ENCODE measurements around the gene MRPL17.

Gene MRPL17

DNA sequence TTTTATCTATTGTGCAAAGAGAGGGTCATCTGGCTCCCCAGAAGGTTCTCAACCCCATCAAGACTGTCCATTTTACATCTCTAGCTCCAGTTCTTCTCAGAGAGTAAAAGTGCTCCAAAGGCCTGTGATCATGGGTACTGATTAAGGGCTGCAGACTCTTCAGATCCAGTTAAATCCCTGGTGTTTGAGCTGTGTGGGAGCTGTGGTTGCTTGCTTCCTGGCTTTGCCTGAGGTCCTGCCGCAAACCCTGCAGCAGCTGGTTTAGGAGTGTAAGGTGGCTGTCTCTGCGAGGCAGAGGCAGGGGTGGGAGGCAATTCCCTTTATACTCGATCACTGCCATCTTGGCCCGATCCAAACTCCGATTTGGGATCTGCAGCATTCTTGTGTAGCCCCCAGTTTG is 1.2 kb downstream of the MRPL17 start:
- DNase-seq = no peak

DNA sequence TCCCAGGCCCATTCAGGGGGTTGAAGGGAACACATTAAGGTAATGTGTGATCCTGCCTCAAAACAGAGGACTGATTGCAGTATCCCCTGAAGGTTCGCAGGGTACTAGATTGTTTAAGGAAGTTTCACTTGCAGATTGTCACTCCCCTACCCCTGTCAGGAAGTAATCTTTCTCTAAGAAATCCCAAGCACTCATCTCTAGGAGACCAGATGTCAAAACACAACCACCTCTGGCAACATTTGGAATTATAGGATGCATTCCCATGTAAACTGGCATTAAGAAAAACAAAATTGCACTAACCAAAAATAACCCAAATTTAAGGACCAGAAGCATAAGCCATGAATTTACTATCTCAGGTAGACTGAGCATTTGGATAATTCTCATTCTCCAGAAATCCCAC is 1.6 kb downstream of the MRPL17 start:
- DNase-seq = no peak

- no peak for DNase-seq
Measured at GRCh38 chr11:6677018-6677417, 6.1 kb downstream of the MRPL17 start.

- no peak for DNase-seq
Measured at GRCh38 chr11:6674862-6675261, 8.3 kb downstream of the MRPL17 start.

DNA sequence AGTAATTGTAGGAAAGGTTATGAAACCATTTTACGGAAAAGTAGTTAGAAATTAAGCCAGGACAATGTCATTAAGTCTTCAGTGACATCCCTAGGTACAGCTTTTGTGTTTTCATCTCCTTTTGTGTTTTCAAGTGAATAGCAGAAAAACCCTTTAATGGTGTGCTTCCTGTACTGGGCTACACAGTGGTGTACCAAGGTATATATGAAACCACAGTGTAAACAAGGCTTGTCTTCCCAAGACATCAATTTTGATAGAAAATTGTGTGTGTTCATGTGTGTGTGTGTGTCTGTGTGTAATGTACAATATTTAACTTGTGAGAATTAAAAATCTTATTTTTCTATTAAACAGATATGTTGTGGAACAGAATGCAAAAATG is 8.9 kb downstream of the MRPL17 start:
- no peak for DNase-seq

DNA sequence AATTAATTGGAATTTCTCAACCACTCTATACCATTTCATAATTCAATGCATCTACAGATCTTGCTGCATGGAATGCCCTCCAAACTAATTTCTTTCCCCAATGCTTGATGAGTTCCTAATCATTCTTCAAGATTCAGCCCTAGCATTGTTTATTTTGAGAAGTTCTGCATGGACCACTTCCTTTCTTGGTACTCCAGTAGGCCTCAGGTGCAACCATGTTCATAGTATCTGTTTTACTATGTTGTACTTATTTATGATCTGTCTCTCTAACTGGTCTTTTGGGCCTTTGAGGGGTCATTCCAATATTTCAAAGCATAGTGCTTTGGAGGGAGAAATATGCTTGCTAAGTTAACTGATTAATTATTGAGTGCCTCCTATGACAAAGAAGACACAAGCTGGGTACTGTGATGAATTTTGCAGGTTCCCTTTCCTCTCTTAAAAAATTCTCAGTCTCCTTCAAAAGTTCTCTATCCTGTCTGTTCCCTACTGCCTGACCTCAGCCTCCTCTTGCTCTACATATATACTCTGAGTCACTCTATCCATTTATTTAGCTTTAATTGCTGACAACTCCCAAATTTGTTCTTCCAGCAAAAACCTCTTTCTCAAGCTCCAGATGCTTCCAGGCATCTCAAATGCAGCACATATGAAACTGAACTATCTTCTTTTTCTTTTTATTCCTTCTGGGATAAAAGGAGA is 9.5 kb downstream of the MRPL17 start:
- DNase-seq = no peak

DNA sequence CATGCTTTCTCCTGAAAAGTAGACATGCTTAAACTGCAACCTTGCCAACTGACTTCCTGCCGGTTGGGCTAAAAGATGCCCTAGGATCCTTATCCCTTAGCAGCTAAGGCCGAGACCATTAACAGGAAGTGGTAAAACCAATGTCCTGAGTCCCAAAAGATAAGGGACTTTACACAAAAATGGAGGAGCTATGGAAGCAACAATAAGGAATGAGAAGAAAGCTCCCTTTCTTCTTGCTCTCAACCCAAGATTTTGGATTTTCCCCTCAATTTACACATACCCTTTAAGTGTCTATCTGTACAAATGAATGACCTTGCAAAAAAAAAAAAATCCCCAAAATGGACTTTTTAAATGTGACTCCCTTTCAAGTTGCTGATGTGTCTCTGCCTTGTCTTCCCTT is 11.1 kb downstream of the MRPL17 start:
- no peak for DNase-seq

DNA sequence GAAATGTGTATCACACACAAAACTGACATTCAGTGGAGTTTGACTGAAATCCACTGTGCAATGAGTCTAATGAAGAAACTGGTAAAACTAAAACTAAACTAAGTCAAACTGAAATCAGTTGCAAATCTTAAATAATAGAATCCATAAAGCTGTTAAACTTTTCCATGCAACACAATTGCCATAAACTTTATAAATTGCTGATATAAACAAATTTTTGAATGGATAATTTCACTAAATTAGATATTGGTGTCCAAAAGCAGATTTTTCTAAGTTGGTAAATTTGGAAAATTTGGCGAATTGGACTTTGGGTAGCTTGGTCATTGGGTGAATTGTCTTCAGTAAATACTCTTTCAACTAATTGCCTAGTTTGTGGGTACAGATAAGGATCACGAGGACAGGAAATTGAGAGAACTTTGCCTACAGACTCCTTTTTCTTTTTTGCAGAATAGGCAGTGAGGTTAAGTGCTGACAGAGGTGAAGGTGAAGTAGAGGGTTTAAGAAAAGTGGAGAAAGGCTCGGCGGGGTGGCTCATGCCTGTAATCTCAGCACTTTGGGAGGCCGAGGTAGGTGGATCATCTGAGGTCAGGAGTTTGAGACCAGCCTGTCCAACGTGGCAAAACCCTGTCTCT is 12.8 kb downstream of the MRPL17 start:
- no peak for DNase-seq

- no peak for DNase-seq
Measured at GRCh38 chr11:6667733-6668374, 15.3 kb downstream of the MRPL17 start.

DNA sequence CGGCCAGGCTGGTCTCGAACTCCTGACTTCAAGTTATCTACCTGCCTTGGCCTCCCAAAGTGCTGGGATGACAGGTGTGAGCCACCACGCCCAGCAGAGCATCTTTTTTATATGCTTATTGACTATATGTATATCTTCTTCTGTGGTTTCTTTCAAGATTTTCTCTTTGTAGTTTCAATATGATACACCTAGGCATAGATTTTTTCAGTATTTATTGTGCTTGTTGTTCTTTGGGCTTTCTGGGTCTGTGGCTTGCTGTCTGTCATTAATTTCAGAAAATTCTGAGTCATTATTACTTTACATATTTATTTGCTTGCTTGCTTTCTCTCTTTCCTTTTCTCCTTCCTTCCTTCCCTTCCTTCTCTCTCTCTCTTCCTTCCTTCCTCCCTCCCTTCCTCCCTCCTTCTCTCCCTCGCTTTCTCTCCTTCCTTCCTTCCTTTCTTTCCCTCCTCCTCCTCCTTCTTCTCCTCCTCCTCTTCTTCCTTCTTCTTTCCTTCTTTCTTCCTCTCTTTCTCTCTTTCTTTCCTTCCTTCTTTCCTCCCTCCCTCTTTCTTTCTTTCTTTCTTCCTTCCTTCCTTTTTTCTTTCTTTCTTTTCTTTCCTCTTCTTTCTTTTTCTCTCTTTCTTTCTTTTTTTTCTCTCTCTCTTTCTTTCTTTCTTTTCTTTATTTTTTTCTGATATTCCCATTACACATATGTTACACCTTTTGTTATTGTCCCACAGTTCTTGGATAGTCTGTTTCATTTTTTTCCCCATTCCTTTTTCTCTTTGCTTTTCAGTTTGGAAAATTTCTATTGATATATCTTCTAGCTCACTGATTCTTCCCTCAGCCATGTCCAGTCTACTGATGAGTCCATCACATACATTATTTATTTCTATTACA is 16.6 kb downstream of the MRPL17 start:
- DNase-seq = no peak

- no peak for DNase-seq
Measured at GRCh38 chr11:6664551-6664950, 18.6 kb downstream of the MRPL17 start.

DNA sequence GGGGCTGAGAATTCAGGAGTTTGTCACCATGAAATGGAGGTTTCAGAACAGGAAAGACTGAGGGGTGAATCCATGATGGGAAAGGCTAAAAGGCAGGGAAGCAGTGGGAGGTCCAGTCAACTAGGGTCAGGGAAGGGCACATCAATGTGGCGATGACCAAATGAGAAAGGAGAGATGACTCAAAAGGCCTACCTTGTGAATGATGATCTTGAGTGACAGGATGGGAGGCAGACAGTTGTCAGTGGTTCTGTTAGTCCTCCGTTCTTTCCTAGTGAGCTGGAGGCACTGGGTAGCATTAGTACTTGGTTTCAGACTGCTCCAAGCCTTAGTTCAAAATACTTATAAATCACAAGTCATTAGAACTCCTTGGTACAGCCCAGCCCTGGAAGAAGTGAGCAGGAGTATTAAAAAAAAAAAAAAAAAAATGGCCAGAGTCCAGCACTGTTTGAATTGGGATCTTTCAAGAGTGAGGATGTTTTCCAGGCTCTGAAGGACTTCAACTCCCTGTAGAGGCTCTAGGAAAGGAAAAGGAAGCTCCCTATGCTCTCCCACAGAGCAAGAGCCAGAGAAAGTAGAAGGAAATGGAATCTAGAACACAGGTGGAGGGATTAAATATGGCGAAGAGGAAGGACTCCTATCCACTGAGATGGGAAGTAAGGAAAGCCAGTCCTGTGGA is 19.2 kb downstream of the MRPL17 start:
- no peak for DNase-seq

DNA sequence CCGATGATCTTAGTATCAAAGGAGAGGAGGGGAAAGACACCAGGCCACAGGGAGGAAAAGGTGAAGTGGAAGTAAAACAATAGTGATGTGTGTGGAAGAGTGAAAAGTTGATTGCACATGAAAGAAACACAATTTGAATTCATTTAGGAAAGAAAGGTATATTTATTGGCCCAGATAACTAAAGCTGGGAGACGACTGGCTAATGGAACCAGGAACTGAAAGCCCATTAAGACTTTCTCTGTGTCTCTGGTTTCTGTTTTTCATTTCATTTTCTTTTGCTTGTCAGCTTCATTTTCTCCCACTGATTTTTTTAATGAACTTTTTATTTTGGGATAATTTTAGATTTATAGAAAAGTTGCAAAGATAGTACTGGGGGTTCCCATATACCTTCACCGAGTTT is 22.4 kb downstream of the MRPL17 start:
- no peak for DNase-seq

- DNase-seq = no peak
Measured at GRCh38 chr11:6658647-6659046, 24.5 kb downstream of the MRPL17 start.

DNA sequence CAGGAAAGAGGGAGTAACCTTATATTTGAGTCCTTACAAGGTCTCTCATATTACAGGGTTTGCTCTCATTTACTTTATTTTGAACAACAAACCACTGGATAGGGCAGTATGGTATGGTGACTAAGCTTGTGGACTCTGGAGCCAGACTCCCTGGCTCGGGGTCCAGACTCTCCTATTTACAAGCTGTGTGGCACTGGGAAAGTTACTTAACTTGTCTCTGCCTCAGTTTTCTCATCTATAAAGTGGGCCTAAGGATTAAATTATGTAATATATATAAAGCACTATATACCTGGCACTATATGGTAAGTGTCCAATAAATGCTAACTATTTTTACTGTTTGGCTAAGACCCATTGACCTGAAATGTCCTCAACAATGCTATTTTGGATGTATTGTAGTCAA is 25.8 kb downstream of the MRPL17 start:
- DNase-seq = no peak

DNA sequence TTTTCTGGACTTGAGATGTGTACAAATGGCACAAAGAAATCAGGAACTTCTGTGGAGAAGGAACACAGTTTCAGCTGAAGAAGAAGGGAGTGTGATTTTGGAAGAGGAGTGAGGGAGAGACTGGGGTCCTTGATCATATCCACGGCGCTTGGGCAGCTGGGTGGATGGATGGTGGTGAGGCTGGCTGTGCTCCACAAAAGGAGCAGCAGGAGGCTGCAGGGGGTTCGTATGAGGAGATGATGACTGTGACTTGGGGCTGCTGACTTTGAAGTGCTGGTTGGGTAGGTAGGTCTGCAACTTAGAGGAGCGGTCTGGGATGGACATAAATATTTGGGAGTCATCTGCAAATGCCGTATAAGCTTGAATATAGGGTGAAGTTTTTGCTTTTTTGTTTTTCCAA is 26.2 kb downstream of the MRPL17 start:
- DNase-seq = no peak

DNA sequence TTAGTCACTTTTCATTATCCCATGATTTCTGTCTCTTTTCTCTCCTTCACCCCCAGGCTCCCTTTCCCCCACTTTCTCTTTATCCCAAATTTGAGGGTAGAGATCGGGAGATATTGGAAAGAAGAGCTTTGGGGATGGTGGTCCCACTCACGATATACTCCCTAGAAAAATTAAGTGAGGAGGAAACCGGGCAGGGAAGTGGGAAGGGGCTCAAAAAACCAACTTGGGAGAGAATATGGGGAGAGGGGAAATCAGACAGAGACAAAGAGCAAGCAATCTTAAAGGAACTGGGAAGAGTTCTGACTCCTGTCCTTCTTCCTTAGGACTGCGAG is 26.6 kb downstream of the MRPL17 start:
- no peak for DNase-seq

DNA sequence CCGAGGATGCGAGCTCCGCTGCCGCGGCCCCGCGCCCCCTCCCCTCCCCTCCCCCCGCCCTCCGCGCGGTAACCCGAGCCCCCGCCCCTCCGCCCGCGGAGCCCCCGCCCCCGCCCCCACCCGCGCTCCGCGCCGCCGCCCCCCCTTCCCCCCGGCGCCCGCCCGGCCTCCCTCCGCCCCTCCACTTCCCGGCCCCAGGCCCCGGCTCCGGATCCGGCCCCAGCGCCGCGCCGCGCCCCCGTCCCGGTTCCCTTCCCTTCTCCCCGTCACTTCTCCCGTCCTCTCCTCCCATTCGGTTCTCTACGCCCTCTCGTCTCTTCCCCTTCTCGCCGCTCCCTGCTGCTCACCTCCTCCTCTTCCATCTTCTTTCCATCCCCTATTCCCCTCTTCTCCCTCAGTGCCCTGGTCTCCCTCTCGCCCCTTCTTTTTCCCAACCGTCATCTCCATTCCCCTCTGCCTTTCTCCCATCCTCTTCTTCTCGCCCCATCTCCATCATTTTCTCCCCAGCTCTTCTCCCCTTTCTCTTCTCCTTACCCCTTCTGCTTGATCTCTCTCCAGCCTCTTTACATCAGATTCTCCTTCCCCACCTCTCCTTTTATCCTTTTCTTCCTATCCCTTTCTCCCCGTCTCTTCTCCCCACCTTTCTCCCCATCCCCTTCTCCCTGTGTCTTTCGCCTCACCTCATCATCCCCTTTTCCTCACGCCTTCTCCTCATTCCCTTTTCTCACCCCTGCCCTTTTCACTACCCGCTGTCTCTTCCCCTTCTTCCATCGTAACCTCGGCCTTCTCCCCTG is 27.2 kb downstream of the MRPL17 start, which contains the start of gene DCHS1:
Gene DCHS1, minus strand, starts transcription at position 20 of the 794 bp plus-strand sequence. CDS start 14,196 bp downstream, outside the sequence.
- peak; percentile 10 for DNase-seq

DNA sequence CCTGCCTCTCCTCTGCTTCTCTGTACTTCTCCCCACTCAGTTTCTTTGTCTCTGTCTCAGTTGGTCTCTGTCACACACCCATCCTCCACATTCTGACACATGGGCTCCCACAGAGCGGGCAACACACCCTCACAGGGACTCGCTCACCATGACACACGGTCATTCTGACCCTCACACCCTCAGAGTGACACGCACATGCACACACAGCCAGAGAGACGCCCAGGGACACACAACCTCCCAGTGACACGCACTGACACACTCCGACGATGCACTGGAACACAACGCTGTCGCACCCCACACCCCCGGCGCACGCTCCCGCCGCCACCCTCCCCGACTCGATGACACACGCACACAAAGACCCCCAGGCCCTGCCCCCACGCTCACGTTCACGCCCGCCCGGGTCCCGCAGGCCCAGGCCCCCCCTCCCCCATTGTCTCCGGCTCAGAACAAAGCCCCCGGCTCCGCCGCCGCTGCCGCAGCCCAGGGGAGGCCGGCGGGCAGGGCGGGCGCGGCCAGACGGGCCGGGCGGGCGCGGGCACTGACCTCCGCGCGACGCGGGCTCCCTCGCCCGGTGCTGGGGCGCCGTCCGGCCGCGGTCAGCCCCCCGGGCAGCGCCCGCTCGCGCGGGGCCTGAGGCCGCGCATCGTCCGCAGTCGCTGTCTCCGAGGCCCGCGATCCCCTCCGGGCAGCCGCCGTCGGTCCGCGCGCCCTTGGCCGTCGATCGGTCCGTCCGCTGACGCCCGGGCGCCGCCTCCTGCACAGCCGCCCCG is 27.9 kb downstream of the MRPL17 start:
- DNase-seq = no peak

DNA sequence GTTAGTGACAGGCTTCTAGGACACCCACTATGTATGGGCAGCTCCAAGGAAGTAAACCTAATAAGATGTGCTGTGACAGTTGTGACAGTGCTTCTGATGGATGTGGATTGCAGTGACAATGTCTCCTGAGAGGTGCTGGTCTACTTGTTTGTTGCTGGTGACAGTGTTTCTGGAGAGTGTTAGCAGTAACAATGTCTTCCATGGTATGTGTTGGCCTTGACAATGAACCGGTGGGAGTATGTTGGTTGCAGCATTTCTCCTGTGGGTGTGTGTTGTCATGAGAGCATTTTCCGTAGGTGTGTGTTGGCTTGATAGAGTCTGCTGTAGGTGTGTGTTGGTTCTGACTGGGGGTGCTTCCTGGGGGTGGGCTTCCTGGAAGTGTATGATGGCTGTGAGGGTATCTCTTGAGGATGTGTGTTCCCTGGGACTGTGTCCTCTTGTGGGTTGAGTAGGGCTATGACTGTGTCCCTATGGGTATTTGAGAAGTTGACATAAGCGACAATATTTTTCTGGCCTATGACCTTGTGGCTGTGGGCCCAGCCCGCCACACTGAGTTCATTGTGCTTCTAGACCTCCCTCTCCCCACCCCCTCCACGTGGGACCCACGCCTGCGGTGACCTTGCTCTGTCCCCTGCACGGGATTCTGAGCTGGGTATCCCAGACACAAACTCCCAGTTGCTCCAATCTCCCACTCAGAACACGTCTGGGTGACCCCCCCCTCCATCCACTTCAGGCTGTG is 28.7 kb downstream of the MRPL17 start:
- DNase-seq = no peak

GRCh38 chr11:6653656-6654055 is 29.5 kb downstream of the MRPL17 start:
- DNase-seq = no peak
